H1 (cell line): ENCODE data around the gene FXN. TPM values are rescaled to one million over a fixed set of nuclear protein-coding genes. Genes with fewer than 3 reads are reported as not detected.
A peak's percentile ranks its signal among the peaks of the same experiment; 100 is the strongest.

ENCODE experiments used
- CTCF ChIA-PET: fragments of 300-600 bp; sonication (Branson Sonifier 250); formaldehyde crosslinking; loops from one replicate; lab custom pipeline; 2021; ENCODE audit not compliant: partially characterized antibody; lab: Charles Lee
- POLR2A ChIA-PET: fragments of 300-600 bp; sonication (Branson Sonifier 250); formaldehyde crosslinking; loops from one replicate; lab custom pipeline; 2021; ENCODE audit warnings: inconsistent platforms; ENCODE audit not compliant: partially characterized antibody; lab: Charles Lee
- DNase-seq, 2 experiments: peaks; one replicate each; pipeline versions ENCODE4 v3.0.0 to v3.0.0-alpha.2; 2010 to 2022; ENCODE audit warnings: low spot score in 2 of 2, low read depth in 1 of 2, mixed read lengths in 1 of 2
- FAIRE-seq: peaks from 2 replicates; lab custom pipeline; 2011; peaks lifted over from hg19 to GRCh38; lab: Jason Lieb, UNC
- H2AFZ ChIP-seq: 2 replicates; pipeline ENCODE4 v1.8.1; 2012; ENCODE audit warnings: low read length, inconsistent platforms
- H2AK5ac ChIP-seq: 2 replicates; pipeline ENCODE4 v1.6.1; 2013; ENCODE audit warnings: low read depth, low read length
- H2BK120ac ChIP-seq: replicated peaks from 2 replicates; pipeline ENCODE3; 2013; ENCODE audit warnings: low read depth, low read length, inconsistent platforms
- H2BK12ac ChIP-seq: 2 replicates; pipeline ENCODE4 v1.6.1; 2013; ENCODE audit warnings: low read depth, low read length
- H2BK15ac ChIP-seq: 2 replicates; pipeline ENCODE4 v1.6.1; 2013; ENCODE audit warnings: low read length
- H2BK20ac ChIP-seq: 2 replicates; pipeline ENCODE4 v1.6.1; 2013; ENCODE audit warnings: low read length
- H2BK5ac ChIP-seq: 2 replicates; pipeline ENCODE4 v1.6.1; 2013; ENCODE audit warnings: low read depth, low read length
- H3K14ac ChIP-seq: 2 replicates; pipeline ENCODE4 v1.6.1; 2013; ENCODE audit warnings: inconsistent platforms; ENCODE audit not compliant: insufficient read length
- H3K18ac ChIP-seq: 2 replicates; pipeline ENCODE4 v1.6.1; 2013; ENCODE audit warnings: low read length; ENCODE audit errors: extremely low read depth
- H3K23ac ChIP-seq: 2 replicates; pipeline ENCODE4 v1.6.1; 2013; ENCODE audit warnings: inconsistent platforms; ENCODE audit not compliant: insufficient read length
- H3K23me2 ChIP-seq: 2 replicates; pipeline ENCODE4 v1.6.1; 2013; ENCODE audit warnings: low read depth, low read length
- H3K27ac ChIP-seq: 2 replicates; pipeline ENCODE4 v1.6.1; 2011; ENCODE audit warnings: low read depth, low read length, inconsistent platforms
- H3K27me3 ChIP-seq, 4 experiments: replicated peaks in 1 of 4; 1 replicate in 1 of 4; 2 replicates in 3 of 4; pipeline versions ENCODE4 v1.6.1 to v1.8.1; 2011 to 2013; ENCODE audit warnings: low read length in 3 of 4, mild to moderate bottlenecking in 3 of 4, inconsistent platforms in 2 of 4, mixed read lengths in 2 of 4, moderate library complexity in 1 of 4; ENCODE audit not compliant: control insufficient read depth in 3 of 4, insufficient read depth in 3 of 4; ENCODE audit errors: extremely low read depth in 1 of 4
- H3K36me3 ChIP-seq, 4 experiments: 2 replicates each; pipeline versions ENCODE4 v1.6.1 to v1.8.1; 2011 to 2013; ENCODE audit warnings: mild to moderate bottlenecking in 4 of 4, low read length in 3 of 4, moderate library complexity in 2 of 4, control low read depth in 1 of 4, inconsistent platforms in 1 of 4; ENCODE audit not compliant: insufficient read depth in 4 of 4, control insufficient read depth in 2 of 4
- H3K4ac ChIP-seq: replicated peaks from 2 replicates; pipeline ENCODE3; 2013; ENCODE audit warnings: low read length, low read depth, mixed read lengths, inconsistent platforms; ENCODE audit not compliant: insufficient read length
- H3K4me1 ChIP-seq, 4 experiments: replicated peaks in 1 of 4; 1 replicate in 1 of 4; 2 replicates in 3 of 4; pipeline versions ENCODE4 v1.6.1 to v1.8.1; 2011 to 2013; ENCODE audit warnings: low read length in 3 of 4, inconsistent platforms in 2 of 4, mixed read lengths in 1 of 4; ENCODE audit not compliant: insufficient read depth in 4 of 4, control insufficient read depth in 3 of 4
- H3K4me2 ChIP-seq, 2 experiments: 2 replicates each; pipeline versions ENCODE4 v1.6.1 to v1.8.1; 2011 to 2013; ENCODE audit warnings: low read depth in 2 of 2, low read length in 2 of 2, control low read depth in 1 of 2, inconsistent platforms in 1 of 2, mild to moderate bottlenecking in 1 of 2; ENCODE audit not compliant: insufficient read depth in 1 of 2
- H3K4me3 ChIP-seq, 4 experiments: fragments of 200-600, 300-600 bp in 1 of 4; sonication (generic), shearing (Covaris generic), sonication (Bioruptor Twin) in 1 of 4; 2 replicates each; pipeline versions ENCODE4 v1.5.1 to v1.8.1; 2011 to 2016; ENCODE audit warnings: low read length in 4 of 4, low read depth in 3 of 4, control low read depth in 2 of 4, inconsistent platforms in 2 of 4, mild to moderate bottlenecking in 2 of 4, mixed read lengths in 1 of 4, moderate library complexity in 1 of 4; ENCODE audit not compliant: insufficient read depth in 2 of 4; ENCODE audit errors: extremely low read depth in 1 of 4
- H3K56ac ChIP-seq: replicated peaks from 2 replicates; pipeline ENCODE3; 2013; ENCODE audit warnings: low read depth, mild to moderate bottlenecking, mixed read lengths, low read length, inconsistent platforms; ENCODE audit not compliant: insufficient read length
- H3K79me1 ChIP-seq: 2 replicates; pipeline ENCODE4 v1.6.1; 2013; ENCODE audit warnings: low read depth, low read length, control low read depth
- H3K79me2 ChIP-seq, 2 experiments: 2 replicates each; pipeline versions ENCODE4 v1.6.1 to v1.8.1; 2012 to 2013; ENCODE audit warnings: low read length in 2 of 2, mild to moderate bottlenecking in 2 of 2, inconsistent platforms in 1 of 2; ENCODE audit not compliant: insufficient read depth in 2 of 2, control insufficient read depth in 1 of 2
- H3K9ac ChIP-seq, 4 experiments: replicated peaks in 1 of 4; 1 replicate in 1 of 4; 2 replicates in 3 of 4; pipeline versions ENCODE4 v1.6.1 to v1.8.1; 2011 to 2013; ENCODE audit warnings: low read depth in 3 of 4, low read length in 3 of 4, control low read depth in 2 of 4, mild to moderate bottlenecking in 2 of 4, moderate library complexity in 2 of 4, inconsistent platforms in 1 of 4; ENCODE audit errors: extremely low read depth in 1 of 4
- H3K9me3 ChIP-seq, 2 experiments: 2 replicates each; pipeline versions ENCODE4 v1.6.1 to v1.8.1; 2012 to 2013; ENCODE audit warnings: mild to moderate bottlenecking in 2 of 2, moderate library complexity in 2 of 2, control low read depth in 1 of 2, inconsistent platforms in 1 of 2, low read depth in 1 of 2, low read length in 1 of 2, mixed read lengths in 1 of 2; ENCODE audit not compliant: insufficient read depth in 2 of 2
- H4K20me1 ChIP-seq, 2 experiments: replicated peaks in 1 of 2; 2 replicates each; pipeline versions ENCODE3 to v1.8.1; 2011 to 2013; ENCODE audit warnings: inconsistent platforms in 2 of 2, low read length in 2 of 2, mild to moderate bottlenecking in 1 of 2; ENCODE audit not compliant: insufficient read depth in 2 of 2, control insufficient read depth in 1 of 2
- H4K5ac ChIP-seq: 2 replicates; pipeline ENCODE4 v1.6.1; 2013; ENCODE audit warnings: low read length, low read depth, mixed read lengths, inconsistent platforms; ENCODE audit not compliant: insufficient read length
- H4K8ac ChIP-seq: 2 replicates; pipeline ENCODE4 v1.8.0; 2013; ENCODE audit warnings: mild to moderate bottlenecking, moderate library complexity, low read length, inconsistent platforms; ENCODE audit not compliant: insufficient read depth; ENCODE audit errors: extremely low read depth
- H4K91ac ChIP-seq: replicated peaks from 2 replicates; pipeline ENCODE3; 2013; ENCODE audit warnings: low read length, mixed read lengths, inconsistent platforms; ENCODE audit not compliant: insufficient read length
- SP4 ChIP-seq: IDR thresholded peaks from 2 replicates; pipeline ENCODE4 v1.6.1; 2012; ENCODE audit warnings: low read length, inconsistent platforms
- YY1 ChIP-seq: IDR thresholded peaks from 2 replicates; pipeline ENCODE4 v1.6.1; 2011; ENCODE audit warnings: low read depth, mild to moderate bottlenecking, low read length
- WGBS, 2 experiments: shearing (Covaris generic) in 1 of 2; methylation state at CpG; one replicate each; pipeline versions ENCODE4 v1.1.6 to v1.1.7; 2013 to 2015; ENCODE audit warnings: low lambda C conversion rate in 2 of 2, mixed read lengths in 2 of 2, inconsistent platforms in 1 of 2, low coverage in 1 of 2, missing lambda C conversion rate in 1 of 2; ENCODE audit not compliant: insufficient replicate concordance in 2 of 2, insufficient coverage in 1 of 2, insufficient read length in 1 of 2; ENCODE audit errors: extremely low coverage in 1 of 2, missing lambda C conversion rate in 1 of 2; 5-methylcytosine and 5-hydroxymethylcytosine counted together
- polyA plus RNA-seq, 7 experiments: library from polyadenylated mRNA; depleted of rRNA in 3 of 7; stranded (reverse) in 5 of 7; unstranded in 2 of 7; fragments of >200 nt in 5 of 7; fragments of 200-250 nt in 2 of 7; gene quantifications; 1 replicate in 5 of 7; 2 replicates in 1 of 7; 4 replicates in 1 of 7; pipeline versions ENCODE4 v1.2.1 to v1.2.3, GENCODE V29; 2011 to 2013; ENCODE audit warnings: missing spikeins in 2 of 7, mixed read lengths in 2 of 7
- total RNA-seq: library from RNA; stranded (reverse); fragmentation: NEBNext Ultra II Directional; extraction: Animal tissue kit (Norgen Biotek cat#: 25700); gene quantifications from 2 replicates; pipeline ENCODE4 v1.2.1, GENCODE V29; 2021

FXN gene
- total and polyA plus RNA-seq, 2 of the 8 experiments (the other 6 are each of a cell fraction or from before 2014, with no cell fraction given) = 34.2 to 37.5 TPM

DNA sequence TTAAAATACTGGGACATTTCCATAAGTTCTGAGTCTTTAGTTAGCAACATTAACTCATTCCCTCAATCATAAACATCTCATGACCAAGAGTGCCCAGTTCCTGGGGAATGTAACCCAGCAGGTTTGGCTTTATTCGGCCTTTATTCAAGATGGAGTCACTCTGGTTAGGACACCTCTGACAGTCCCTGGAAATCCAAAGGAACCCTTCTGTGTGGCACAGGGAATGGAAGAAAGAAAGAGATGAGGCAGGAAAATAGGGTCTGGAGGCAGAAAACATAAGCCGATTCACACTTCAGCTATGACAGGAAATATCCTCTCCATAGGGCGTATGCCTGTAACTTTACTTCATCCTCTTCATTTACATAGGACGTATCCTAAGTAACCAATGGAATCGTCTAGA is 53.5 kb downstream of the FXN start:
- no peak for FAIRE-seq
- no peak overlapping the region for H4K91ac ChIP-seq

More for the DNA sequence above, 53.5 kb downstream of the FXN start:
- 73% methylated on average over 5 of the region's 5 CpGs; no CpG with 5 or more reads in 1 of the 2 experiments for WGBS, 2 experiments
- no peak overlapping the region for H3K56ac ChIP-seq
- H3K4me2 ChIP-seq = peak overlapping the region; percentile 78 to 87; a peak in 3 of 4 replicates
- ChIA-PET CTCF (interaction anchor here (1.0 to 1.6 kb wide), 5 partner anchors 21 to 104 kb away, joined by 3 to 12 read pairs (median 4); no protein-coding TSS in a partner anchor), POLR2A (interaction anchor here (1.1 to 2.9 kb wide), 5 partner anchors 10 to 88 kb away, joined by 3 to 28 read pairs (median 5); no protein-coding TSS in a partner anchor)
- H4K8ac ChIP-seq = no peak overlapping the region
- H4K20me1 ChIP-seq = no peaks in the 10 kb centered on the region
- no peaks in the 10 kb centered on the region for H3K79me2 ChIP-seq
- TF ChIP-seq YY1 (peak; percentile 52), SP4 (no peak)
- no peak overlapping the region for H3K14ac ChIP-seq
- no peak overlapping the region for H3K27ac ChIP-seq
- 0 out of 2 replicates have a peak, but pooled peaks cover 2% of the 10 kb centered on the region for H3K23me2 ChIP-seq
- H3K79me1 ChIP-seq = no peaks in the 10 kb centered on the region
- no peak overlapping the region for H2AFZ ChIP-seq
- no peak overlapping the region for H2BK12ac ChIP-seq
- no peak overlapping the region for H3K23ac ChIP-seq
- H2BK15ac ChIP-seq = no peak overlapping the region
- no peak overlapping the region for H2BK5ac ChIP-seq
- H3K4me3 ChIP-seq = peak overlapping the region in 1 of 4 experiments; percentile 57; a peak in 1 of 8 replicates
- no peak for DNase-seq
- no peak overlapping the region for H3K18ac ChIP-seq
- H4K5ac ChIP-seq = no peak overlapping the region
- H3K4me1 ChIP-seq = peaks cover 0 to 18% (median 9%) of the 10 kb centered on the region in 4 experiments; a peak in 6 of 7 replicates
- no peak overlapping the region for H3K4ac ChIP-seq
- H3K27me3 ChIP-seq = no peaks in the 10 kb centered on the region
- H3K9me3 ChIP-seq = no peaks in the 10 kb centered on the region
- no peak overlapping the region for H3K9ac ChIP-seq
- no peak overlapping the region for H2BK20ac ChIP-seq
- H2AK5ac ChIP-seq = no peak overlapping the region
- H2BK120ac ChIP-seq = no peak overlapping the region
- H3K36me3 ChIP-seq = peaks cover 0 to 5% (median 0%) of the 10 kb centered on the region in 4 experiments; a peak in 1 of 8 replicates
